Loucy (cell line): ENCODE data around the gene HERC2.
"Not testable (repeated sequence)": the region's sequence is repeated elsewhere in the genome, so short reads cannot be mapped to it uniquely, and the experiment has no call there.

Experiments used
- EZH2phosphoT487 ChIP-seq: fragments of 200-600 bp; IDR thresholded peaks from 2 replicates; pipeline ENCODE4 v1.6.1; 2018; ENCODE audit warnings: antibody characterized with exemption, mild to moderate bottlenecking, moderate library complexity, borderline replicate concordance
- TF ChIP-seq, protein P1 (sequence below): fragments of 200-600 bp; sonication (generic); conservative IDR thresholded peaks from 2 replicates; pipeline ENCODE4 v1.5.1; 2014; ENCODE audit warnings: mild to moderate bottlenecking, antibody characterized with exemption, low read length

DNA sequence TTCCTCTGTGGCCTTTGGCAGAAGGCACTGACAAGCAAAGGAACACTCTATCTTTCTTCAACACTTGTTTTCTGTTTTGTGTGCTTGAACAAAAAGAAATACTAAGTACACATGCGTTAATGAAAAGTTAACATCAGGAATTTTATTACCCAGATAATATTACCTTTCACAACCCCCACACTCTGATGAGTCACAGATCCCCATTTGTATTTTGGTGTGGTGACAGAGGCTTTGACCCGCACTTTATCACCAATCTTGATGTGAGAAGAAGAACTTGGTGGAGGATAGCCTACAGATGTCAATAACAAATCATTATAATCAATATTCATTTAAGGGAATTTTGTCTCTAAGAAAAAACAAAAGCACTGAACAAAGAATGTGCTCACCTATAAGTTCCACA is 123.8 kb downstream of the HERC2 start:
- TF ChIP-seq, protein P1, sequence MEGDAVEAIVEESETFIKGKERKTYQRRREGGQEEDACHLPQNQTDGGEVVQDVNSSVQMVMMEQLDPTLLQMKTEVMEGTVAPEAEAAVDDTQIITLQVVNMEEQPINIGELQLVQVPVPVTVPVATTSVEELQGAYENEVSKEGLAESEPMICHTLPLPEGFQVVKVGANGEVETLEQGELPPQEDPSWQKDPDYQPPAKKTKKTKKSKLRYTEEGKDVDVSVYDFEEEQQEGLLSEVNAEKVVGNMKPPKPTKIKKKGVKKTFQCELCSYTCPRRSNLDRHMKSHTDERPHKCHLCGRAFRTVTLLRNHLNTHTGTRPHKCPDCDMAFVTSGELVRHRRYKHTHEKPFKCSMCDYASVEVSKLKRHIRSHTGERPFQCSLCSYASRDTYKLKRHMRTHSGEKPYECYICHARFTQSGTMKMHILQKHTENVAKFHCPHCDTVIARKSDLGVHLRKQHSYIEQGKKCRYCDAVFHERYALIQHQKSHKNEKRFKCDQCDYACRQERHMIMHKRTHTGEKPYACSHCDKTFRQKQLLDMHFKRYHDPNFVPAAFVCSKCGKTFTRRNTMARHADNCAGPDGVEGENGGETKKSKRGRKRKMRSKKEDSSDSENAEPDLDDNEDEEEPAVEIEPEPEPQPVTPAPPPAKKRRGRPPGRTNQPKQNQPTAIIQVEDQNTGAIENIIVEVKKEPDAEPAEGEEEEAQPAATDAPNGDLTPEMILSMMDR = not testable (repeated sequence)
- TF ChIP-seq EZH2phosphoT487 = not testable (repeated sequence)
